ENCODE results near the gene LRRC14B.

Gene LRRC14B

DNA sequence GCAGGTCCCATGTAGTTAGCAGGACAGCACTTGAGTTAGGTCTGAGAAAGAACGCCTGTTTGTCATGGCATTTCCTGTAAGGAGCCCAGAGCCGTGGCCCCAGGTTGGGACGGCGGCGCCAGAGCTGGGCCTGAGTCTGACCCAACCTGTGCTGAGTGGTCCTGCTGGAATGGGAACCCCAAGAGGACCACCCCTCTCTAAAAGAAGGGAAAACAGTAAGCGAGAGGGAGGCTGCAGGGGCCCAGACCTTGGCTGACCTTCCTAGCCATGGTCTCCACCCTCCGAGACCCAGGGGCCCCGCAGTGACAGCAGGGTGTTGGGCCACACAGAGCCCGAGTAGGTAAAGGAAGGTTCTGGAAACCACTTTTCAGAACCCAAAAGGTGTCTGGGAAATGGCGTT lies 1.8 kb upstream of the LRRC14B start:
- H3K4me1 ChIP-seq (ENCODE audit: insufficient read depth, insufficient read length) = peaks cover 12% of the 10 kb centered on the region
- H3K4me3 ChIP-seq (ENCODE audit: insufficient read length, low read depth) = no peak overlapping the region
- no peak overlapping the region for H3K9ac ChIP-seq (ENCODE audit: insufficient read length, low read depth)
- TF ChIP-seq YY1 (IDR thresholded peaks at IDR 0.05; ENCODE audit: insufficient read depth, insufficient read length) (no peak), SUZ12 (IDR thresholded peaks at IDR 0.05; ENCODE audit: extremely low read depth, insufficient read depth, insufficient read length) (no peak), ZNF274 (IDR thresholded peaks at IDR 0.05; ENCODE audit: low read depth, low read length) (no peak)
- H3K27me3 ChIP-seq (ENCODE audit: insufficient read depth, insufficient read length) = no peaks in the 10 kb centered on the region
- H3K36me3 ChIP-seq (ENCODE audit: insufficient read depth, insufficient read length, low read length) = no peaks in the 10 kb centered on the region
- no peaks in the 10 kb centered on the region for H3K9me3 ChIP-seq (ENCODE audit: insufficient read depth, low read length)
- DNase-seq (ENCODE audit: low read depth, low spot score) = no peak

DNA sequence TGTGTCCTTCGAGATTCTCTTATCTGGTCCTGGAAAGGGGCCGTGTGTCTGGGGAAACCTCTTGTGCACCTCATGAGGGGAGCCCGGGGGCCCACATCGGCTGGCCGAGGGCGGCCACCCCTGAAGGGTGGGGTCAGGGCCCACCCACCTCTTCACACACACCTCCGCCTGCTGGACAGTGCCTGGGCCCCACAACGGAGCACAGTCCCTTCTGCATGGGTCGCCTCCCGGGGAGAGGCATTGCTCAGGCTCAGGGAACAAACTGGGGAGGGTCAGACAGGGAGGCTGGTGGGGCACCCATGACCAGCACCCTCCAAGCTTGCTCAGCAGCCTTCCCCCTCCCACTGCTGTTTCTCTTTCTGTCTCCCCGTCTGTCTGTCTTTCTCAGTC lies 1.3 kb upstream of the LRRC14B start:
- Histone ChIP-seq H3K4me3 (ENCODE audit: insufficient read length, low read depth) (no peak overlapping the region), H3K9me3 (ENCODE audit: insufficient read depth, low read length) (no peaks in the 10 kb centered on the region), H3K36me3 (ENCODE audit: insufficient read depth, insufficient read length, low read length) (no peaks in the 10 kb centered on the region), H3K4me1 (ENCODE audit: insufficient read depth, insufficient read length) (peaks cover 12% of the 10 kb centered on the region), H3K9ac (ENCODE audit: insufficient read length, low read depth) (no peak overlapping the region), H3K27me3 (ENCODE audit: insufficient read depth, insufficient read length) (no peaks in the 10 kb centered on the region)
- no peak for TF ChIP-seq SUZ12 (IDR thresholded peaks at IDR 0.05; ENCODE audit: extremely low read depth, insufficient read depth, insufficient read length)
- TF ChIP-seq YY1 (IDR thresholded peaks at IDR 0.05; ENCODE audit: insufficient read depth, insufficient read length) = no peak
- TF ChIP-seq ZNF274 (IDR thresholded peaks at IDR 0.05; ENCODE audit: low read depth, low read length) = no peak
- DNase-seq (ENCODE audit: low read depth, low spot score) = no peak

DNA sequence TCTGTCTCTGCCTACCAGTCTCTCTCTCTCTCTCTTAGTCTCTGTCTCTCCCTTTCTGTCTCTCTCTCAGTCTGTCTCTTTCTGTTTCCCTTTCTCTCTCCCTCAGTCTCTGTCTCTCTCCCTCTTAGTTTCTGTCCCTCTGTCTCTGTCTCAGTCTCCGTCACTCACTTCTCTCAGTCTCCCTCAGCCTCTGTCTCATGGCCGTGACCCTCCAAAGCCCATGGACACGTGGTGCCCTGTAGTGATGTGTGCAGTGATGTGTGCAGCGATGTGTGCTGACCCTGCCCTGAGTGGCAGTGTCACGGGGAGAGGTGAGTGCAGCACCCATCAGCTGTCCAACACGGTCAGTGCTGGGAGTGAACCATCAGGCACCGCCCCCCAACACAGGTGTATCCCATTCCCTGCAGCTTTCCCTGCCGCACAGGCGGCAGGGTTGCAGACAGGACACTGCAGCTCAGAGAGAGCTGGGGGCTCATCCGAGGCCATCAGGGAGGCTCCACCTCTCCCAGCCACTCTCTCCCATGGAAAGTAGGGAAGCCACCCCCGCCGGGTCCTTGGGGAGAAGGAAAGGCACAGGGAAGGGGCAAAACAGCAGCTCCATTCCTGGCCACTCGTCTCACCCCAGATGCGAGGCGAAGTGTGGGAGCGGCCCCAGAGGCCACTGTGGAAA lies 794 bp upstream of the LRRC14B start:
- DNase-seq (ENCODE audit: low read depth, low spot score) = no peak
- Histone ChIP-seq H3K9me3 (ENCODE audit: insufficient read depth, low read length) (no peaks in the 10 kb centered on the region), H3K9ac (ENCODE audit: insufficient read length, low read depth) (no peak overlapping the region), H3K4me3 (ENCODE audit: insufficient read length, low read depth) (no peak overlapping the region), H3K4me1 (ENCODE audit: insufficient read depth, insufficient read length) (peaks cover 12% of the 10 kb centered on the region), H3K27me3 (ENCODE audit: insufficient read depth, insufficient read length) (no peaks in the 10 kb centered on the region), H3K36me3 (ENCODE audit: insufficient read depth, insufficient read length, low read length) (no peaks in the 10 kb centered on the region)
- TF ChIP-seq ZNF274 (IDR thresholded peaks at IDR 0.05; ENCODE audit: low read depth, low read length) (no peak), SUZ12 (IDR thresholded peaks at IDR 0.05; ENCODE audit: extremely low read depth, insufficient read depth, insufficient read length) (no peak), YY1 (IDR thresholded peaks at IDR 0.05; ENCODE audit: insufficient read depth, insufficient read length) (no peak)

DNA sequence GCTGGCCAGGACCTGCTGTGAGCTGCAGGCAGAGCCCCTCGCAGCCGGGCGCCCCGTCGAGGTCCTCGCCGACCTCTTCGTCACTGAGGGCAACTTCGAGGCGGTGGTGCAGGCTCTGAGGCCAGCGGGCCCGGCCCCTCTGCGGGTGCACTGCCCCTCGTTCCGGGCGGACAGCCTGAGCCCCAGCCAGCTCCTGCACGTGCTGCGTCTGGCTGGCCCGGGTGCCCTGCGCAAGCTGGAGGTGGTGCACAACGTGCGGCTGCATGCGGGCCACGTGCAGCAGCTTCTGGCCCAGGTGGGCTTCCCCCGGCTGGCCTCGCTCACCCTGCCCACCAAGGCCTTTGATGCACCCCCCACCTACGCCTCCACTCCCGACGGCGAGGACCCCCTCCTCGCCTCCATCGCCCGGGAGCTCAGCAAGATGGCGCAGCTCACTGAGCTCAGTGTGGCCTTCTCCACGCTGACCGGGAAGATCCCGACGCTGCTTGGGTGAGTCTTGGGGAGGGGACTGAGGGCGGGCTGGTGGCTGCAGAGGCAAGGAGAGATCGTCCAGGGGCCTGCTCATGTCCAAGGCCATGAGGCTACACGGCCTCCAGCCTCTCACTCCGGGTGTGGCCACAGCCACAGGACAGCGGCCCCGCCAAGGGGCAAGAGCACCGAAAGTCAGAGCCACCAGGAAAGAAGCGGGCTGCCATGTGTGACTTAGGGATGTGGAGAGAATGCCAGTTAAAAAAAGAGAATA lies 825 bp downstream of the LRRC14B start:
- H3K4me3 ChIP-seq (ENCODE audit: insufficient read length, low read depth) = no peak overlapping the region
- TF ChIP-seq YY1 (IDR thresholded peaks at IDR 0.05; ENCODE audit: insufficient read depth, insufficient read length) (no peak), ZNF274 (IDR thresholded peaks at IDR 0.05; ENCODE audit: low read depth, low read length) (no peak), SUZ12 (IDR thresholded peaks at IDR 0.05; ENCODE audit: extremely low read depth, insufficient read depth, insufficient read length) (no peak)
- H3K27me3 ChIP-seq (ENCODE audit: insufficient read depth, insufficient read length) = no peaks in the 10 kb centered on the region
- no peaks in the 10 kb centered on the region for H3K36me3 ChIP-seq (ENCODE audit: insufficient read depth, insufficient read length, low read length)
- DNase-seq (ENCODE audit: low read depth, low spot score) = no peak
- no peaks in the 10 kb centered on the region for H3K9me3 ChIP-seq (ENCODE audit: insufficient read depth, low read length)
- no peak overlapping the region for H3K9ac ChIP-seq (ENCODE audit: insufficient read length, low read depth)
- peaks cover 12% of the 10 kb centered on the region for H3K4me1 ChIP-seq (ENCODE audit: insufficient read depth, insufficient read length)

DNA sequence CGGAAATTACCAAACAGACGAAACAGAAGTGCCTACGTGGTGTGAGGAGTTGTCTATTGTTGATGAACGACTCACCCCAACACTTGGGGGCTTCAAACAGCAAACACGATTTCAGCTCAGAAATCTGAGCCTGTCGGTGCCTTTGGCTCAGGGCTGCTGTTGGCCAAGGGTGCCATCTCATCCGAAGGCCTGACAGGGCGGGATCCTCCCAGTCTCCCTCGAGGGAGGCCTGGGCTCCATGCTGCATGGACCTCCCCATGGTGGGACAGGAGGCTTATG lies 1.3 kb downstream of the LRRC14B start:
- no peak for DNase-seq (ENCODE audit: low read depth, low spot score)
- no peaks in the 10 kb centered on the region for H3K27me3 ChIP-seq (ENCODE audit: insufficient read depth, insufficient read length)
- H3K4me1 ChIP-seq (ENCODE audit: insufficient read depth, insufficient read length) = peaks cover 12% of the 10 kb centered on the region
- no peak overlapping the region for H3K9ac ChIP-seq (ENCODE audit: insufficient read length, low read depth)
- no peaks in the 10 kb centered on the region for H3K36me3 ChIP-seq (ENCODE audit: insufficient read depth, insufficient read length, low read length)
- TF ChIP-seq ZNF274 (IDR thresholded peaks at IDR 0.05; ENCODE audit: low read depth, low read length) (no peak), YY1 (IDR thresholded peaks at IDR 0.05; ENCODE audit: insufficient read depth, insufficient read length) (no peak), SUZ12 (IDR thresholded peaks at IDR 0.05; ENCODE audit: extremely low read depth, insufficient read depth, insufficient read length) (no peak)
- H3K4me3 ChIP-seq (ENCODE audit: insufficient read length, low read depth) = no peak overlapping the region
- H3K9me3 ChIP-seq (ENCODE audit: insufficient read depth, low read length) = no peaks in the 10 kb centered on the region

DNA sequence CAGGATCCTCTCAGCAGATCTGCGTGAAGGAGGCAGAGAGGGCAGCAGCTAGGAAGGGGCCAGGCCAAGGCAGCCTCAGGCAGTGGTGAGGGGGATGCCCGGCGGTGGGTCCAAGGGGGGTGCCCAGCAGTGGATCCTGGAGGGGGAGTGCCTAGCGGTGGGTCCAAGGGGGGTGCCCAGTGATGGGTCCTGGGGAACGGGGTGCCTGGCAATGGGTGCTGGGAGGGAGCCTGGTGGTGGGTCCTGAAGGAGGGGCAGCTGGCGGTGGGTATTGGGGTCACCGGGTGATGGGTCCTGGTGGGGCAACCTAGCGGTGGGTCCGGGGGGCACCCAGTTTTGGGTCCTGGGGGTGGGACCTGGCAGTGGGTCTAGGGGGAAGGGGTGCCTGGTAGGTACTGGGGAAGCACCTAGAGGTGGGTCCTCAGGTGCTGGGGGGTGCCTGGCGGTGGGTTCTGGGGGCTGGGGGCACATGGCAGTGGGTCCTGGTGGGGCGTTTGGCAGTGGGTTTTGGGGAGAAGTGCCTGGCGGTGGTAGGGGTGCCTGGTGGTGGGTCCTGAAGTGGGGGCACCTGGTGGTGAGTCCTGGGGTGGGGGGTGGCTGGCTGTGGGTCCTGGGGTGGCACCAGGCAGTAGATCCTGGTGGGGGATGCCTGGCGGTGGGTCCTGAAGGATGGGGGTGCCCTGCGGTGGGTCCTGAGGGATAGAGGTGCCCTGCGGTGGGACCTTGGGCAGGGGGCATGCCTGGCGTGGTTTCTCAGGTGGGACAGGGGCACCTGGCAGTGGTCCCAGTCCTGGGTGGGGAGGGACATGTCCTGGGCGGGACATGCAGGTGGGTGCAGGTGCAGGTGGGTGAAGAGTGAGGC lies 1.9 kb downstream of the LRRC14B start:
- H3K9ac ChIP-seq (ENCODE audit: insufficient read length, low read depth) = no peak overlapping the region

DNA sequence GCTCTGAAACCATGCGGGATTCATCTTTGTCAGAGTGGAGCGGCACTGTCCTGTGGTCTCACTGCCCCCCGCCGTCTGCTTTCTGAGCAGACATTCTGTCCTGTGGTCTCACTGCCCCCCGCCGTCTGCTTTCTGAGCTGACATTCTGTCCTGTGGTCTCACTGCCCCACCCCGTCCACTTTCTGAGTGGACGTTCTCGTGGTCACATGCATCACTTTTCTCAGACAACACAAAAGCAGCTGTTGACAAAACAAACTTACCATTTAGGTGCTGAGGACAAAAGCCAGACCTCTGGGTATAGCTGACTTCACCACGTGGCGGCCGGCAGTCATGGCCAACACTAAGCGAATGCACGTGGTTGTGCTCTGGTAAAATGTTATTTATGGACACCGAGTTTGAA lies 2.8 kb downstream of the LRRC14B start:
- no peak for TF ChIP-seq SUZ12 (IDR thresholded peaks at IDR 0.05; ENCODE audit: extremely low read depth, insufficient read depth, insufficient read length)
- TF ChIP-seq ZNF274 (IDR thresholded peaks at IDR 0.05; ENCODE audit: low read depth, low read length) = no peak
- TF ChIP-seq YY1 (IDR thresholded peaks at IDR 0.05; ENCODE audit: insufficient read depth, insufficient read length) = no peak
- Histone ChIP-seq H3K9me3 (ENCODE audit: insufficient read depth, low read length) (no peaks in the 10 kb centered on the region), H3K4me1 (ENCODE audit: insufficient read depth, insufficient read length) (peaks cover 5% of the 10 kb centered on the region), H3K9ac (ENCODE audit: insufficient read length, low read depth) (no peak overlapping the region), H3K36me3 (ENCODE audit: insufficient read depth, insufficient read length, low read length) (peaks cover 5% of the 10 kb centered on the region), H3K4me3 (ENCODE audit: insufficient read length, low read depth) (no peak overlapping the region), H3K27me3 (ENCODE audit: insufficient read depth, insufficient read length) (no peaks in the 10 kb centered on the region)
- DNase-seq (ENCODE audit: low read depth, low spot score) = no peak

More for the DNA sequence above, 1.9 kb downstream of the LRRC14B start:
- no peak for TF ChIP-seq SUZ12 (IDR thresholded peaks at IDR 0.05; ENCODE audit: extremely low read depth, insufficient read depth, insufficient read length)
- TF ChIP-seq YY1 (IDR thresholded peaks at IDR 0.05; ENCODE audit: insufficient read depth, insufficient read length) = no peak
- TF ChIP-seq ZNF274 (IDR thresholded peaks at IDR 0.05; ENCODE audit: low read depth, low read length) = no peak
- H3K4me3 ChIP-seq (ENCODE audit: insufficient read length, low read depth) = no peak overlapping the region
- peaks cover 10% of the 10 kb centered on the region for H3K4me1 ChIP-seq (ENCODE audit: insufficient read depth, insufficient read length)
- no peaks in the 10 kb centered on the region for H3K27me3 ChIP-seq (ENCODE audit: insufficient read depth, insufficient read length)
- no peak for DNase-seq (ENCODE audit: low read depth, low spot score)
- no peaks in the 10 kb centered on the region for H3K9me3 ChIP-seq (ENCODE audit: insufficient read depth, low read length)
- H3K36me3 ChIP-seq (ENCODE audit: insufficient read depth, insufficient read length, low read length) = no peaks in the 10 kb centered on the region

All from NT2/D1 (cell line).